GM18520 (cell line): ENCODE data around the gene ZFP36L2.

Source experiments
- ATAC-seq: cut with Tn5 transposase; IDR thresholded peaks from one replicate; pipeline ENCODE4 v1.9.1; 2021; ENCODE audit not compliant: unreplicated experiment

The ZFP36L2 gene, protein sequence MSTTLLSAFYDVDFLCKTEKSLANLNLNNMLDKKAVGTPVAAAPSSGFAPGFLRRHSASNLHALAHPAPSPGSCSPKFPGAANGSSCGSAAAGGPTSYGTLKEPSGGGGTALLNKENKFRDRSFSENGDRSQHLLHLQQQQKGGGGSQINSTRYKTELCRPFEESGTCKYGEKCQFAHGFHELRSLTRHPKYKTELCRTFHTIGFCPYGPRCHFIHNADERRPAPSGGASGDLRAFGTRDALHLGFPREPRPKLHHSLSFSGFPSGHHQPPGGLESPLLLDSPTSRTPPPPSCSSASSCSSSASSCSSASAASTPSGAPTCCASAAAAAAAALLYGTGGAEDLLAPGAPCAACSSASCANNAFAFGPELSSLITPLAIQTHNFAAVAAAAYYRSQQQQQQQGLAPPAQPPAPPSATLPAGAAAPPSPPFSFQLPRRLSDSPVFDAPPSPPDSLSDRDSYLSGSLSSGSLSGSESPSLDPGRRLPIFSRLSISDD

DNA sequence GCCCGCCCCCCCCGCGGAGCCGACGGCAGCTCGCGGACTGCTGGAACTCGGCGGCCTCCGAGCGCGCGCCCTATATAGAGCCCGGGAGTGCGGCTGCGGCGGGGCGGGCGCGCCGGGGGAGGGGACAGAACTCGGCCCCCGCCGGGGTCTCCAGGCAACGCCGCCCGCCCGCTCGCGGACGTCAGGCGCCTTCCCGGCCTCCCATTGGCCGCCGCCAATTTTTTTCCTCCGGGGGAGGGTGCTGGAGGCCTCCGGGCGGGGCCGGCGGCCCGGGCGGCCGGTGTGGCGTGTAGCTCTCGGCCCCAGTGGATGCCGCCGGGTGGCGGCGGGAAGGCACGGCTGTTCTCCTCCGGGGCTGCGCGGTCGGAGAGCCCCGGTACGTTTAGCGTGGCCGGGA lies at the start of gene ZFP36L2:
TSS of gene ZFP36L2 (minus strand) at position 49 of the 397 bp plus-strand sequence. CDS start 291 bp downstream, outside the sequence.
- ATAC-seq: peak; percentile 51

DNA sequence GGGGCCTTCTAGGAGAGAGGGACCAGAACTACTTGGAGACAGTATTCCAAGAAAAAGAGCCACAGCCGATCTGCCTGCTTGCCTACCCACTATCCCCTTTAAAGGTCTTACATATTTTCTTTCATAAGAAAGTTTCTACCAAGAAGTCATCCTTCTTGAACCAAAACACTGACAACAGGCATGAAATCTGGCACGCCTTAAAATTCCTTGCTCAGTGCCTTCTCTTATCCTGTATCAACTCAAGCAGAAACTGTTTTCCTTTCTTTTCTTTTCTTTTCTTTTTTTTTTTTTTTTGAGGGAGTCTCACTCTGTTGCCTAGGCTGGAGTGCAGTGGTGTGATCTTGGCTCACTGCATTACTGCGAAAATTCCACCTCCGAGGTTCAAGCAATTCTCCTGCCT lies 48.3 kb upstream of the ZFP36L2 start:
- ATAC-seq: no peak

DNA sequence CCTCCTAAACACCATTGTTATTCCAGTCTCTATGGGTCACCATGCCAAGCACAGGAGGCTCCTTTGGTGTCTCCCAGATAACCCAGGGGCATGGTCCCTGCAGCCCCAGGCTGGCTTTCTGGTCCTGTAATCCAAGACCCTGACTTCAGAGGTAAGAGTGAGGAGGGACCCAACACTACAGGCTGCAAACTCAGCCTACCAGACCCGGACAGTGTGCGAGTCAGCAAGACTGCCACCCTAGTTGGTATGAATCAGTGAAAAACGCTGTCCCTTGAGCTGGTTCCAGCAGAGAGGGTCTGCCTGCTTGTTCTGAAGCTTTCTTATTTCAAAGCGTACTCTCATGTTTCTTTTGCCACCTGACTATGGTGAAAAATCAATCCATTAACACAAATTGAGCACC lies 47.6 kb upstream of the ZFP36L2 start:
- ATAC-seq: no peak

DNA sequence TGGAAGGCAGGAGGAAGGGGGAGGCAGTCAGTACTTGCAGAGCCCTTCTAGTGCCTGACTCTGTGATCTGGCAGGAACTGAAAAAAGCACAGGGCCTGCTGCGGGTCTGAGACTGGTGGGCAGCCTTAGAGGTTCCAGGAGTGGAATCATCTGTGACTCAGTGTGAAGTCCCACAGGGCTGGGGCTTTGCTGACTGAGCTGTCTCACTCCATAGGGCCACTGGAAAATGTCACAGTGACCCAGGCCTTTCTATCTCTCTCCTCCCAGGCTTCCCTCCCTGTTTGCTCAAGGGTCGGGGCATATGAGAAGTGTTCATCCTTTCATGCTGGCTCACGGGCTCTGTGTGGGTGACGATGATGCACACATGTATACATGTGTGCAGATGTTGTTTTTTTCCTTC lies 47.1 kb upstream of the ZFP36L2 start:
- ATAC-seq: peak; percentile 65

DNA sequence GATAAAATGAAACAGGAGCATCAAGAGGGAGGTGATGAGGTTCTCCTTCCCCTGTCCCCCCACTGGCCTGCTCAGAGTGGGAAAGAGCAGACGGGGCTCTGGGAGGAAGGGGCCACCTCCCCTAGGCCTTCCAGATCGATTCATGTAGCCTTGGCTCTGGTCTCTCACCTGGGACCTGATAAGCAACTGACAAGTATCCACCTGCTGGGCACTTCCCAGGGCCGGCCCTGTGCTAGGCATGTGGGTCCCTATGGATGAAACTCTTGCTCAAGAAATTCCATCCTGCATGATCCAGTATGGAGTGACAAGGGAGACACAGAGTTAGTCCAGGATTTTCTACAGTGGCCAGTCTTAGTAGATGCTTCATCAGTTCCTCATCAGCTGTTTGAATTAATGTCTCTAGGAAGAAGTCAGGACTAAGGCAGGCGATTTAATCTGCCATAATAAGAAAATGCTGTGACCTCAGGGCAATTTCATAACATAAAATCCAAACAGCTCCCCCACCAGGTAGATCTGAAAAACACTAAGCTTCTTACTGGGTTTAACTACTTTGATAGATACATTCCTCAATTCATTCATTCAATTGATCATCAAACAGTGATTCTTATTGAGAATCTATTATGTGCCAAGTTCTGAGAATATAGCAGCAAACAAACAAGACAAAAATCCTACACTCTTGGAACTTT lies 44.7 kb upstream of the ZFP36L2 start:
- no peak for ATAC-seq

DNA sequence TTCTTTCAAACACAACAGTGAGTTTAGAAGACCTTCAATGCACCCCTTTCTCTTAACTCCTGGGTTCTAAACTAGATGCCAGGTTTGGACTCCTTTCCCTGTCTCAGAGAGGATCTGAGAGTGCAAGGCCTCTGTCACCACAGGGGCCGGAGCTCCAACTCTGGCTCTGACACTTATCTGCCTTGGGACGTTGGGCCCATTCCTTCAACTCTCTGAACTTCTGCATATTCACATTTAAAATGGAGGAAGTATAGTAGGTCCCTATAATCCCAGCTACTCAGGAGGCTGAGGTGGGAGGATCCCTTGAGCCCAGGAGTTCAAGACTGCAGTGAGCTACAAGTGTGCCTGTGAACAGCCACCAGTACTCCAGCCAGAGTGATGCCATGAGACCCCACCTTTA lies 44.1 kb upstream of the ZFP36L2 start:
- ATAC-seq: no peak

DNA sequence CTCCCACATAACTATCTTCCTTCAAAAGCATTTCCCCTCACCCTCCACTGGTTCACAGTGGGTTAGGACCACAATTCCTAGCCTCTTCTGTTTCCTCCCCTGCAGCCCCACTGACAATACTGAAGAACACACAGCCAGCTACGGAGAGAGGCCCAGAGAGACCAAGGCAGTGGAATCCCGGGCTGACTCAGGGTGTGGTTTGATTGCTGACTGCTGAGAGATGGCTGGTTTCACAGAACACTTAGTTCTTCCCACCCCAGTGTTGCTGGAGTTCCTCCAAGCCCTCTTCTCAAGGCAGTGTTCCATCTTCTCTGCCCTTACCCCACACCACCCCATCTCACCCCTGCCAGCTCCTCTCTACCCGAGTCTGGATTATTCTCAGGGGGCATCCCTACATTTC lies 43.3 kb upstream of the ZFP36L2 start:
- no peak for ATAC-seq

DNA sequence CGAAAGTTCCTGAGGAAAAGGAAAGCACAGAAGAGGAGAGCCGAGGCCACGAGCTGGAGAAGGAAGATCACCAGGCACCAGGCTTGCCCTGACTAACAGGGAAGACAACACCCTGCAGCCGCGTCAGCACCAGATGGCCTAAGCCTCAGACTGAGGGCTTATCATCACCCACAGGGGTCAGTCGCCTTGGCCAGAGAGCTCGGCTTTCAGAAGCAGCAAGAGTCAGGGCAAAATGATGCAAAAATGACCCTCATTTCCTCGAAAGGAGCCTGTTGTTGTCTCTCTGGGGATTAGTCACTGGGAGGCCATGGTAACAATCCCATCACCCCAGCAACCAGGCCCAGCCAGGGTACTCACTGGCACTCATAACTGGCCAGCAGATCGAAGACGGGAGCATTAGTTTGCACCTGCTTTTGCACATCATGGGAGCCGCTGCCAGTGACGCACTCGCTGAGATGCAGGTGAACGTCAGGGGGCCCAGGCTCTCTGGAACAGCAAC lies 42.7 kb upstream of the ZFP36L2 start:
- ATAC-seq: no peak

DNA sequence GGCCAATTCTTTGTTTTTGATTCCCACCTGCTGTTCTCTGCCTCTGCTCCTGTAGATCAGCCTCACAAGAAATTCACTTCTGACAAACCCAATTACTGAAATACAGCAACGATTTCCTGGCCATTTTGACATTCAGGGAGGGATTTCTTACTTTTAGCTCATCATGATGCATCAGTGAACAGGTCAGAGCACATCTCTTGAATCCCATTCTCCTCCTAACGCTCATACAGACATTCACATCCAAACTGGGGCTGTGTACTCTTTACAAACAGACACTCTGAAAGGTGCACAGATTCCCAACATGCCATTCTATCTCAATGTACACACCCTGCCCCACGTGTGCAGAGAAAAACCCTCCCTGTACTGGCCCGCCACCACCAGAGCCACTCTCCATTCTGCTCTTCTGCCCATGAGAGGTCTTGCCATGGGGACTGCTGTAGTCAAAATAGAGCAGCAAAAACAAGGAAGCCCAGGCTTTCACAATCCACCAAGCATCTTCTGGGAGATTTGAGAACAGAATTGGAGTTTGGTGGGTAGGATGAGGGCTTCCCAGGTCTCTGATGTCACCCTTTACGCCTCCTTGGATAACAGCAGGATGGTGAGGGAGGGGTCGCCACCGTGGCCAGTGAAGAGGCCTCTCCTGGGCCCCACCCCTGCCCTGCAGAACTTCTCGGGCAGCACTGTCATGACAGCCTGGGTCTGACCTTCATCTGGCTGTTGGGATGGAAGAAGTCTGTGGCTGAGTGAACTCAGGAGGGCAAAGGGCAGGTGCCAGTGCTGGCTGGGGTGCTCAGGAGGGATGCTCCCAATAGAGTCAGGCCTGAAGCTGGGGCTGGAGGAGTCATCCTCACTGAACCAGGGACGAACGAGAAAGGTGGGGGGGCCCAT lies 41.9 kb upstream of the ZFP36L2 start:
- ATAC-seq: no peak

DNA sequence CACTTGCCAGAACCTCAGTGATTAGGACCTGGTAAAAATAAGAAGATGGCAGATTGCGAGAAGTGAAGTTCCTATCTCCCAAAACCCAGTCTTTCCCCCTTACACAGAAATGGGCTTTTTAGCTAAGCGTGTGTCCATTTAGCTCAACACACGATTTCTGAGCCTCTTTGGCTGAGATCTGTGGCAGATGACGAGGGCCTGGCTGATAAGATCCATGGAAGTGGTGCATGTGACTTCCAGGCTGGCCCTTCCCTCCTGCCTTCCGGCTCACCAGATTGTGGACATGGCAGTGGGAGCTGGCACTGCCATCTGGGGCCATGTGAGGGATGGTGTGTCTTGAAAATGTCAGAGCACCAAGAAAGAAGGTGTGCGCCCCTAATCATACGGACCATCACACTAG lies 41.0 kb upstream of the ZFP36L2 start:
- ATAC-seq: no peak

DNA sequence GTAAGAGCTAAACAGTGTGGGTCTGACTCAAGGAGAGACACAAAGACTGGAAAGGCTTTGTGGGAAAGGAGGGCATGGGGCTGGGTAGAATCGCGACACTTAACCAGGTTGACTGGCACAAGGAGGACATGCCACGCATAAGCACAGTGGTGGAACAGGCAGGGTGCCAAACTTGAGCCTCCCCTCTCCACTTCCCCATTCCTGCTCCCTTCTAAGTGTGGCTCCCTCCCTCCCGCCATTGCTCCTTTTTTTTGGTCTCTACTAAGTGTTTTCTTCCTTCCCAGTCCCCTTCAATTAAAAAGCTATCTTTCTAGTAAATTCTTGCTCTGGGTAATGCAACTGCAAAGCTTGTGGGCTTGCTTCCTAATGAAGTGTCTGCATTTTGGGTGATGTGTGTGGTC lies 40.3 kb upstream of the ZFP36L2 start:
- no peak for ATAC-seq

DNA sequence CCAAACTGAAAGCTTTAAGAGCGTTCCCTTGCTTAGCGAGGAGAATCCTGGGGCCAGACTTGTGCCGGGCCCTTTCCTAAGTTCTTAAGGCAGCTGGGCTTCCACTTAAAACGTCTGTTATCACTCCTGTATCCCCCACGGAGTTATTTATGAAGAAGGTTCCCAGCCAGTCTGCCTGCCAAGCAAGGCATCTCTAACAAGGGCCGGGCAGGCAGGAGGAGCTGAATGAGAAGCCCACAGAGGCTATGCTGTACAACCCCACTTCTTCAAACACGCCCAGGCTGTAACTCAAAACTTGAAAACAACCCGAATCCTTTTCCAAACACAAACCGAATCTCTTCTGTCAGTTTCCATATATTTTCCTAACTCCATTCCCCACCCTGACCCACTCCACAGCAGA lies 39.0 kb upstream of the ZFP36L2 start:
- ATAC-seq: no peak

DNA sequence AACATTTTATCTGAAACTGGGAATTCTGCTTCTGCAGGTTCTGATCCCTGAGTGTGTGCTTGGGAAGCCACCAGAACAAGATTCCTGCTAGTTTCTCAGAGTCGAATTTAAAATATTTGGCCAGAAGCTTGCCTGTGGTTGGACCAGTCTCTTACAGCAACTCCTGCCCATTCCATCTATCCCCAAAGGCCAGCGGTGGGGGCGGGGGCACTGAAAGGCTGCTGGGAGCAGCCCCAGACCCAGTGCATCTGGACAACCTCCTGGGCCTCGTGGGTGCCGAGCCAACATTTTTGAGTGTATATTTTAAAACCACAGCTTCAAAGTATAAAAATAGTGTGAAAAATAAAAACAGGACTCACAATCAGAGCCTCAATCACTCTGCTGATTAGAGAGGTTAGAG lies 38.6 kb upstream of the ZFP36L2 start:
- no peak for ATAC-seq

DNA sequence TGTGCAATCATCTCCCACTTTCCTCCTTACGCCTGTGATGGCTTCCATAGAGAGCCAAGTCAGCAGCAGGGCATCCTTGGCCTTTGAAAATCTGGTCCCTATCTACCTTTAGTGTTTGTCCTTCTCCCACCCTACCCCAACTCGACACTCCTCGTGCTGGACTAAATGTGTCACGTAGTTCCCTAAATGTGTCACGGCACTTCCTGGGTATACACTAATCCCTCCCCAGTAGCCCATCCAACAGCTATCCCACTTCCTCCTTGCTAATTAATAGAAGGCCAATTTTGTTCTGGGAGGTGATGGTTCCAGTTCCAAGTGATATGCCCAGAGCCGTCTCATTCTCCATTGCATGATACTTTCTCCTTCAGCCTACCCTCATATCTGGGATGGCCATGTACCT lies 36.5 kb upstream of the ZFP36L2 start:
- no peak for ATAC-seq

DNA sequence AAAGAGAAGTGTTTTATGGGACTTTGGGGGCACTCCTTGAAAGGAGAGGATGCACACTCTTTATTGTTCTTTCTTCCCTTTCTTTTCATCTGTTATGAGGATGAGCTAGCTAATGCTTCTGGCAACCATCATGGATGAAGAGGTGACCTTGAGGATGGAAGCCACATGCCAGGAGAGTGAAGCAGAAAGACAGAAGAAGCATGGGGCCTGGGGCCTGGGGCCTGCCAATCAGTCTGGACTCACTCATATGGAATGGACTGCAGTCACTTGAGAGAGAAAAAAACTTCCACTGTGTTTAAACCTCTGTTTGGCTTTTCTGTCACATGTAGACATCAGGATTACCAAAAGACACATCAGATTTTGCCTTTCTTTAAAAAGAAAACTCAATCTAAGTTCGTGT lies 35.8 kb upstream of the ZFP36L2 start:
- no peak for ATAC-seq

DNA sequence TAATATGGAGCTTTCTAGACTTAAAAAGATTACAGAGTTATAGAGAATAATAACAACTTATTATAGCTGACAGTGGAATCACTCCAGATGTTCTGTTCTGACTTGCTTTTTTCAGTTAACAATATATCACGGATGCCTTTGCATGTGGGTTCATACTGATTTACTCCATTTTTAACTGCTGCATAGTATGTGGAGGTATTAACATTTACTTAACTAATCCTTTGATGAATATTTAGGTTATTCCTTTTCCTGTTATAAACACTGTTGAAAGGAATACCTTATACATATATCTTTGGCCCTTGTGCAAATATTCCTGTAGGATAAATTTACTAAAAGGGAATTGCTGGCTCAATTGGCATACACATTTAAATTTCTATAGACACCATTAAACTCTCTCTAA lies 33.1 kb upstream of the ZFP36L2 start:
- ATAC-seq: no peak

DNA sequence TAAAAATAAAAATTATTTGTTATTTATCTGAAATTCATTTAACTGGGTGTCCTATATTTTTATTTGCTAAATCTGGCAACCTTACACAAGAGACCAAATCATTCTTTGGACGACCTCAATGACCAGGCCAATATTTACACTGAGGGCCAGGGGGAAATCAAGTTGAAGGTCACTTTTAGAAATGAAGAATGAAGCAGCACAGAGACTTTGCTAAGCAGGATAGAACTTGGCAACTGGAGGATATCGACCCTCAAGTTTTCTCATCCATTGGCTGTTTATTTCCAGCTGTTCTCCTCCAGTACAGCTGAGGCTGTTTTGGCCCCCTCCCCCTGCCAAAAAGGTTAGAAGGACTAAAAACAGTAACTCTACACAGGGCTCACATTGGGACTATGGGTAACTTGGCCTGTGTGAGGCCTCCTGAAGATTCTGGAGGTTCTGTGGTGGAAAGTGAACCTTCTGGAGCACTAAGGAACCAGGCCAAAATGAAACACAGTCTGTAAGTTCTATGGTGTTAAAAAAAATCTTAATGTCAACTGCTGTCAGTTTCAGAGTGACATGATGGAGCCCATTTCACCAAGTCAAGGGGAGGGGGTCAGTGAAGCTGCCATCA lies 32.2 kb upstream of the ZFP36L2 start:
- ATAC-seq: no peak

DNA sequence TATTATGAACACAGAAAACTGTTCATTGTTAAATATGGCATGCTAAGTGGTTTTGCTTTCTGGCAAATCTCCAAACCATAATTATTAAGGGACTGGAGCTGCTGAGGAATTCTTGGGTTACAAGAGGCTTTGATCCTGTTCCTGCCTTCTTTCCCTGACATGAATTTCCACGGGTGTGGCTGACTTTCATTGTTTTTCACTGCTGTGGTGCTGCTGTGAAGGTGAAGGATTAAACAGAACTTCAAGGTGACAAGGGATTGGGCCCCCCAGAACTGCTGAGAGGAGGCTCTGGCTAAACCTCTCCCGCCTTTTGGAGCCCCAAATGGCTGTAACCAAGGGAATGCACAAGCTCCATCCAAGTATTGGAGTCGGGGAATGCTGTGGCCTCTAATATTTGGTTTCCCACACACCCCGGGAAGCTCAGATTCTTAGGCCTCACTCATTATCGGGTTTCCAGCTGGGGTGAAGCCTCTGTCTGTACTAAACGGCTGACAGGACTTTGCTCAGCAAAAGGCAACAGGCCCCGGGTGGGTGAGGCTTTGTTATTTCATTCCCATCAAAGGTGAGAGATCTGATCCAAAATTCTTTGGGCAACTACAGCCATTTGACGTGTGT lies 29.0 kb upstream of the ZFP36L2 start:
- no peak for ATAC-seq

DNA sequence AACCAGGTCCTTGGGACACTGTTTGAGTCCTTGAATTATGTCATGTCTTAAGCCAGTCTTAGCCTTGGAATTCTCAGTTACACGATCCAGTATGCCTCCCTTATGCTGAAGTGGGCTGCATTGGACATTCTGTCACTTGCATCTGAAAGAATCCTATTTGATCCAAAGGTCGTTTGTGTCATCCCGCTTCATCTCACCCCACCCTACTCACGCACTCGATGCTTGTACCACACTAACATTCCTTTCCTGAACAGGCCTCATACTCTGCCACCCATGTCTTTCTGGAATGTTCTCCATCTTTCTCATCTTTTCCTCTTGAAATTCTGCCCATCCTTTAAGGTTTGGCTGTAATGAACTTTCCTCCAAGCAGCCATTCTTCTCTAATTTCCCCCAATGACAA lies 27.9 kb upstream of the ZFP36L2 start:
- no peak for ATAC-seq

DNA sequence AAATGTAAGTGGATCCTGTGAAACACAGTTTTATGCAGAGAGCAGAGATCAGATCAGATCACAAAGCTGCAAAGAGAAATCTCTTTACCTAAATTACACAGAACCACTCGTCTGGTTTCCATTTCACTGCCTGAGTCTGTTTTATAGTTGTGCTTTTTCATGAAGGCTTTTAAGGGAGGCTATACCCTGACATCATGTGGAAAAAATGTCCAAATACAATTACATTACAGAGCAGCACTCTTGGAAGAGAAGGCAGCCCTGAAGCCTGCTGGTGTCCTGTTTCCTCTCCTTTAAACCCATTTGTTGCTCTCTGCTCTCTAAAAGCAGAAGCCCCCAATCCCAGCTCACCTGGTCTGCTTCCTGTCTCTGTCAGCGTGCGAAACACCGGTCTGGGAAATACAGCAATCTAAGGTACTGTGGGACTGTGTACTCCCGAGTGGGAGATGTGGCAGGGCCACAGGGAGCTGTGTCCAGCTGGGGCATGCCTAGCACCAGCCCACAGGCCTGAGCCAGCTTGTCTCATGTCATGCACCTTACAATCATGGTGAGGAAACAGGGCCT lies 24.8 kb upstream of the ZFP36L2 start:
- no peak for ATAC-seq
